Activated T-helper 17 cell treated with anti-CD3 and anti-CD28 coated beads, Interleukin-2, amount 50 U/mL, for 72 hours (primary cell): ENCODE data around the gene KCNIP4. TPM values are rescaled to one million over a fixed set of nuclear protein-coding genes. Genes with fewer than 3 reads are reported as not detected.

Source experiments
- ATAC-seq: fragments of 150-1000 bp; cut with Tn5 transposase; replicated peaks from 2 replicates; pipeline ENCODE4 v1.10.0; 2021; ENCODE audit warnings: mild to moderate bottlenecking, moderate library complexity
- H3K27ac Mint-ChIP-seq: one replicate; pipeline ENCODE4 v1.8.0; 2022; ENCODE audit warnings: mixed read lengths
- H3K27me3 Mint-ChIP-seq: one replicate; pipeline ENCODE4 v1.8.0; 2022; ENCODE audit warnings: mixed read lengths
- H3K36me3 Mint-ChIP-seq: one replicate; pipeline ENCODE4 v1.8.0; 2022; ENCODE audit warnings: low read depth, mild to moderate bottlenecking, mixed read lengths
- H3K4me1 Mint-ChIP-seq: one replicate; pipeline ENCODE4 v1.8.0; 2022; ENCODE audit warnings: mixed read lengths
- H3K4me3 Mint-ChIP-seq: one replicate; pipeline ENCODE4 v1.8.0; 2022; ENCODE audit warnings: mild to moderate bottlenecking, mixed read lengths
- H3K9me3 Mint-ChIP-seq: one replicate; pipeline ENCODE4 v1.8.0; 2022; ENCODE audit warnings: mixed read lengths
- total RNA-seq, 2 donors: library from RNA; stranded (reverse); gene quantifications; one replicate each; pipeline ENCODE4 v1.2.3, GENCODE V29; 2022

The KCNIP4 gene
- total RNA-seq, 2 donors from 2014 or later, result not detected

- ATAC-seq, result no peak
- Mint-ChIP-seq H3K9me3 (no peaks in the 10 kb centered on the region), H3K4me3 (no peak overlapping the region), H3K27ac (no peak overlapping the region), H3K4me1 (no peaks in the 10 kb centered on the region), H3K27me3 (no peaks in the 10 kb centered on the region), H3K36me3 (no peaks in the 10 kb centered on the region)
Measured at GRCh38 chr4:21849077-21849476, 99.5 kb downstream of the KCNIP4 start.

- no peak overlapping the region for H3K27ac Mint-ChIP-seq
- H3K27me3 Mint-ChIP-seq, result no peaks in the 10 kb centered on the region
- no peak overlapping the region for H3K4me3 Mint-ChIP-seq
- no peaks in the 10 kb centered on the region for H3K9me3 Mint-ChIP-seq
- no peaks in the 10 kb centered on the region for H3K4me1 Mint-ChIP-seq
- H3K36me3 Mint-ChIP-seq, result no peaks in the 10 kb centered on the region
- no peak for ATAC-seq
Measured at GRCh38 chr4:21848021-21848420, 100.6 kb downstream of the KCNIP4 start.

GRCh38 chr4:21845663-21846062 lies 102.9 kb downstream of the KCNIP4 start:
- no peak overlapping the region for H3K4me3 Mint-ChIP-seq
- no peaks in the 10 kb centered on the region for H3K36me3 Mint-ChIP-seq
- ATAC-seq, result no peak
- no peaks in the 10 kb centered on the region for H3K9me3 Mint-ChIP-seq
- no peak overlapping the region for H3K27ac Mint-ChIP-seq
- no peaks in the 10 kb centered on the region for H3K27me3 Mint-ChIP-seq
- no peaks in the 10 kb centered on the region for H3K4me1 Mint-ChIP-seq

GRCh38 chr4:21835712-21836111 lies 112.9 kb downstream of the KCNIP4 start:
- Mint-ChIP-seq H3K27ac (no peak overlapping the region), H3K4me3 (no peak overlapping the region), H3K4me1 (no peaks in the 10 kb centered on the region), H3K9me3 (peaks cover 12% of the 10 kb centered on the region), H3K27me3 (no peaks in the 10 kb centered on the region), H3K36me3 (no peaks in the 10 kb centered on the region)
- no peak for ATAC-seq

- Mint-ChIP-seq H3K27ac (no peak overlapping the region), H3K27me3 (no peaks in the 10 kb centered on the region), H3K4me1 (no peaks in the 10 kb centered on the region), H3K36me3 (no peaks in the 10 kb centered on the region), H3K9me3 (peaks cover 17% of the 10 kb centered on the region), H3K4me3 (no peak overlapping the region)
- no peak for ATAC-seq
Measured at GRCh38 chr4:21830272-21830671, 118.3 kb downstream of the KCNIP4 start.

GRCh38 chr4:21827575-21827974 lies 121.0 kb downstream of the KCNIP4 start:
- H3K4me1 Mint-ChIP-seq, result no peaks in the 10 kb centered on the region
- ATAC-seq, result no peak
- no peaks in the 10 kb centered on the region for H3K27me3 Mint-ChIP-seq
- H3K36me3 Mint-ChIP-seq, result no peaks in the 10 kb centered on the region
- H3K4me3 Mint-ChIP-seq, result no peak overlapping the region
- H3K9me3 Mint-ChIP-seq, result peaks cover 17% of the 10 kb centered on the region
- no peak overlapping the region for H3K27ac Mint-ChIP-seq

GRCh38 chr4:21826071-21826470 lies 122.5 kb downstream of the KCNIP4 start:
- Mint-ChIP-seq H3K36me3 (no peaks in the 10 kb centered on the region), H3K4me1 (no peaks in the 10 kb centered on the region), H3K27me3 (no peaks in the 10 kb centered on the region), H3K27ac (no peak overlapping the region), H3K4me3 (no peak overlapping the region), H3K9me3 (peaks cover 5% of the 10 kb centered on the region)
- ATAC-seq, result no peak

GRCh38 chr4:21819086-21819485 lies 129.5 kb downstream of the KCNIP4 start:
- H3K4me3 Mint-ChIP-seq, result no peak overlapping the region
- no peaks in the 10 kb centered on the region for H3K27me3 Mint-ChIP-seq
- ATAC-seq, result no peak

GRCh38 chr4:21815651-21816377 lies 132.8 kb downstream of the KCNIP4 start:
- H3K36me3 Mint-ChIP-seq, result no peaks in the 10 kb centered on the region
- no peaks in the 10 kb centered on the region for H3K27me3 Mint-ChIP-seq
- H3K4me1 Mint-ChIP-seq, result no peaks in the 10 kb centered on the region
- peaks cover 21% of the 10 kb centered on the region for H3K9me3 Mint-ChIP-seq
- no peak overlapping the region for H3K27ac Mint-ChIP-seq
- no peak for ATAC-seq
- no peak overlapping the region for H3K4me3 Mint-ChIP-seq

More at GRCh38 chr4:21819086-21819485, 129.5 kb downstream of the KCNIP4 start:
- H3K9me3 Mint-ChIP-seq, result peaks cover 21% of the 10 kb centered on the region
- H3K36me3 Mint-ChIP-seq, result no peaks in the 10 kb centered on the region
- no peak overlapping the region for H3K27ac Mint-ChIP-seq
- H3K4me1 Mint-ChIP-seq, result no peaks in the 10 kb centered on the region

- no peak overlapping the region for H3K27ac Mint-ChIP-seq
- H3K9me3 Mint-ChIP-seq, result peaks cover 5% of the 10 kb centered on the region
- H3K27me3 Mint-ChIP-seq, result no peaks in the 10 kb centered on the region
- no peaks in the 10 kb centered on the region for H3K4me1 Mint-ChIP-seq
- H3K4me3 Mint-ChIP-seq, result no peak overlapping the region
- no peaks in the 10 kb centered on the region for H3K36me3 Mint-ChIP-seq
- ATAC-seq, result no peak
Measured at GRCh38 chr4:21811565-21811964, 137.0 kb downstream of the KCNIP4 start.

GRCh38 chr4:21806991-21807390 lies 141.6 kb downstream of the KCNIP4 start:
- Mint-ChIP-seq H3K4me3 (no peak overlapping the region), H3K36me3 (no peaks in the 10 kb centered on the region), H3K4me1 (no peaks in the 10 kb centered on the region), H3K9me3 (no peaks in the 10 kb centered on the region), H3K27me3 (no peaks in the 10 kb centered on the region), H3K27ac (no peak overlapping the region)
- no peak for ATAC-seq

GRCh38 chr4:21802406-21802805 lies 146.2 kb downstream of the KCNIP4 start:
- no peaks in the 10 kb centered on the region for H3K36me3 Mint-ChIP-seq
- no peaks in the 10 kb centered on the region for H3K4me1 Mint-ChIP-seq
- no peak overlapping the region for H3K27ac Mint-ChIP-seq
- no peak overlapping the region for H3K4me3 Mint-ChIP-seq
- no peak for ATAC-seq
- no peaks in the 10 kb centered on the region for H3K9me3 Mint-ChIP-seq
- H3K27me3 Mint-ChIP-seq, result no peaks in the 10 kb centered on the region

- Mint-ChIP-seq H3K27me3 (no peaks in the 10 kb centered on the region), H3K4me1 (no peaks in the 10 kb centered on the region), H3K27ac (no peak overlapping the region), H3K36me3 (no peaks in the 10 kb centered on the region), H3K9me3 (no peaks in the 10 kb centered on the region), H3K4me3 (no peak overlapping the region)
- no peak for ATAC-seq
Measured at GRCh38 chr4:21801661-21802385, 146.7 kb downstream of the KCNIP4 start.

GRCh38 chr4:21795091-21795490 lies 153.5 kb downstream of the KCNIP4 start:
- Mint-ChIP-seq H3K9me3 (no peaks in the 10 kb centered on the region), H3K4me1 (no peaks in the 10 kb centered on the region), H3K27ac (no peak overlapping the region), H3K4me3 (peak overlapping the region; percentile 2), H3K27me3 (no peaks in the 10 kb centered on the region), H3K36me3 (no peaks in the 10 kb centered on the region)
- peak; percentile 78 for ATAC-seq

GRCh38 chr4:21792736-21793135 lies 155.8 kb downstream of the KCNIP4 start:
- no peaks in the 10 kb centered on the region for H3K27me3 Mint-ChIP-seq
- H3K27ac Mint-ChIP-seq, result no peak overlapping the region
- no peak overlapping the region for H3K4me3 Mint-ChIP-seq
- no peaks in the 10 kb centered on the region for H3K9me3 Mint-ChIP-seq
- no peaks in the 10 kb centered on the region for H3K36me3 Mint-ChIP-seq
- ATAC-seq, result no peak
- H3K4me1 Mint-ChIP-seq, result no peaks in the 10 kb centered on the region
